ENCODE results near the gene MRPS2.

MRPS2 gene

DNA sequence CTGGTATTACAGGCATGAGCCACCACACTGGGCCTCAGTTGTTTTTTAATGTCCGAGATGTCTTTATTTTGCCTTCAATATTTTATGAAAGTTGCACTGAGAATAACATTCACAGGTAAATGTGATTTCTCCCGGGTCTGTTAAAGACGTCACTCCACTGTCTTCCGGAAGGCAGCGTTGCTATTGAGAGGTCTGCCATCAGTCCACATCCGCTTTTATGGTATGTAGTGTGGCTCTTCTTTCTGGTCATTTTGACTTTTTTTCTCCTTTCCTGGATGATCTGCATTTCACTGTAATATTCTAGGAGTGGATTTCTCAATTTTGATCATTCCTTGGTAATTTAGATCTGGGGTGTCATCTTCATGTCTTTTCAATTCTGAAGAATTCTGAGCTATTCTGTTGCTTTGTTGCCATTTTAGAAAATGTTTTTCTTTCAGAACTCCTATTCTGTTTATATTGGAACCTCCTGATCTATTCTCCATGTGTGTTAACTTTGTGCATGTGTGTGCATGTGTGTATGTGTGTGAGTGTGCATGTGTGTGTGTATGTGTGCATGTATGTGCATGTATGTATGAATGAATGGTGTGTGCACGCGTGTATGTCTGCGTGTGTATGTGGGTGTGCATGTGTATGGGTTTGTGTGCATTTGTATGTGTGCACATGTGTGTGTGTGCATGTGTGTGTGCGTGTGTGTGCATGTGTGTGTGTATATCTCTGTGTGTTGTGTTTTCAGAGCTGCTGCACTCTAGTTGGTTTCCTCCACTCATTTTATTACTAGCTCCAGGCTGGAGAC, 18.9 kb downstream of the MRPS2 start:
- Histone ChIP-seq H3K27me3 (ENCODE audit: control insufficient read depth, insufficient read depth, low read length) (no peaks in the 10 kb centered on the region), H3K27ac (ENCODE audit: low read length) (no peak overlapping the region)
- WGBS (ENCODE audit: insufficient coverage, insufficient read length): no CpG with 5 or more reads among the region's 10 CpGs

DNA sequence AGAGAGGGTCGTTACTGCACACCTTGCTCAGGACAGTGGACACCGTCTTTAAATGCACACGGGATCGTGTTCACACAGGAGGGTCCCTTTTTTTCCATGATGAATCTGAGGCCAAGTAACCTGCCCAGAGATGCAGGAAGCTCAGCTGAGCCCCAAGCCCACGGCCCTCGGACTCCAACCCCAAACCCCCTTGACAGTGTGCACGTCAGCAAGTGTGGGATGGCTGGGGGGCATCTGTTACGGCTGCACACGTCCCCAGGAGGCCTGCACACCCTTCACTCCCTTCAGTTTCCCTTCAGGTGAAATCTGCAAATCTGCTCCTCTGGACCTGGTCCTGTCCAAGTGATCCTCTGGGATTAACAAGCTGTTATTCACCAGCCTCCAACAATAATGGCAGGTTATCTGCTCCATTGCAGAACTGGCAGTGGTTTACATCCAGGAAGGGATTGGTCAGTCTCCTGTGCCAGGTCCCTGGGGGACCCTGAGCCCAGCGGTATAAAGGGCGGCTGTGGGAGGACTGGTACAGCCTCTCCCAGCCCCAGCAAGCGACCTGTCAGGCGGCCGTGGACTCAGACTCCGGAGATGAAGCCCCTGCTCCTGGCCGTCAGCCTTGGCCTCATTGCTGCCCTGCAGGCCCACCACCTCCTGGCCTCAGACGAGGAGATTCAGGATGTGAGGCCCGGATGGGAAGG, 20.6 kb downstream of the MRPS2 start, which contains the start of gene LCN1:
TSS of gene LCN1 (plus strand) at position 525 of the 692 bp plus-strand sequence. CDS start at position 583, 58 bp downstream.
- H3K27me3 ChIP-seq (ENCODE audit: control insufficient read depth, insufficient read depth, low read length): no peaks in the 10 kb centered on the region
- no peak for DNase-seq (ENCODE audit: low read depth, low spot score)
- WGBS (ENCODE audit: insufficient coverage, insufficient read length): no CpG with 5 or more reads among the region's 18 CpGs
- no peak within 1 kb of the TSS for H3K27ac ChIP-seq (ENCODE audit: low read length)
- H3K9me3 ChIP-seq (ENCODE audit: control insufficient read depth, insufficient read depth, low read length): no peaks in the 10 kb centered on the region
- H3K4me3 ChIP-seq (ENCODE audit: low read length): no peak within 1 kb of the TSS
- no peaks in the 10 kb centered on the region for H3K4me1 ChIP-seq (ENCODE audit: control insufficient read depth, insufficient read depth, low read length)
- no peaks in the 10 kb centered on the region for H3K36me3 ChIP-seq (ENCODE audit: control insufficient read depth, insufficient read depth, low read length)

More for the DNA sequence above, 18.9 kb downstream of the MRPS2 start:
- Histone ChIP-seq H3K36me3 (ENCODE audit: control insufficient read depth, insufficient read depth, low read length) (no peaks in the 10 kb centered on the region), H3K4me3 (ENCODE audit: low read length) (no peak overlapping the region), H3K4me1 (ENCODE audit: control insufficient read depth, insufficient read depth, low read length) (no peaks in the 10 kb centered on the region), H3K9me3 (ENCODE audit: control insufficient read depth, insufficient read depth, low read length) (no peaks in the 10 kb centered on the region)
- no peak for DNase-seq (ENCODE audit: low read depth, low spot score)

DNA sequence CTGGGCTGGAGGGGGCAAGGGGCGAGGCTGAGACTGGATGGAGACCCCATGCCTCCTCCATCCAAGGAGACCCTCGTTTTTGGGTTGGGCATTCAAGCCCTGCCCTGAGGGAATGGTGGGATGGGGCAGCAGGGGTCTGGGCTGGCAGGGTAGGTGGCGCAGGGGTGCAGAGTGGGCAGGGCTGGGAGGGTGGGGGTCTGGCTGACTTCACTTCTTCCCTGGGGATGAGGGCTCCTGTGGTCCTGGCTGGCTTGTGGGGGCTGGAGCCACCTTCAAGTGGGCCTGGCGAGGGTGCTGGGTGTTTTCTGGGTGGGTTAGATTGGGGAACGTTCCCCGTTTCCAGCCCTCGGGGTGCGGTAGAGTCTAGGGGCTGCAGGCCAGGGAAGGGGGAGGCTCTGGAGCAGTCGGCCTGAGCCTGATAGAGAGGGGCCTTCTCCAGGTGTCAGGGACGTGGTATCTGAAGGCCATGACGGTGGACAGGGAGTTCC, 21.2 kb downstream of the MRPS2 start:
- Histone ChIP-seq H3K36me3 (ENCODE audit: control insufficient read depth, insufficient read depth, low read length) (no peaks in the 10 kb centered on the region), H3K4me1 (ENCODE audit: control insufficient read depth, insufficient read depth, low read length) (peaks cover under 1% of the 10 kb centered on the region; the same call in 1 of the 2 replicates), H3K27ac (ENCODE audit: low read length) (no peak overlapping the region), H3K4me3 (ENCODE audit: low read length) (no peak overlapping the region), H3K27me3 (ENCODE audit: control insufficient read depth, insufficient read depth, low read length) (no peaks in the 10 kb centered on the region), H3K9me3 (ENCODE audit: control insufficient read depth, insufficient read depth, low read length) (no peaks in the 10 kb centered on the region)
- DNase-seq (ENCODE audit: low read depth, low spot score): no peak
- no CpG with 5 or more reads among the region's 11 CpGs for WGBS (ENCODE audit: insufficient coverage, insufficient read length)

DNA sequence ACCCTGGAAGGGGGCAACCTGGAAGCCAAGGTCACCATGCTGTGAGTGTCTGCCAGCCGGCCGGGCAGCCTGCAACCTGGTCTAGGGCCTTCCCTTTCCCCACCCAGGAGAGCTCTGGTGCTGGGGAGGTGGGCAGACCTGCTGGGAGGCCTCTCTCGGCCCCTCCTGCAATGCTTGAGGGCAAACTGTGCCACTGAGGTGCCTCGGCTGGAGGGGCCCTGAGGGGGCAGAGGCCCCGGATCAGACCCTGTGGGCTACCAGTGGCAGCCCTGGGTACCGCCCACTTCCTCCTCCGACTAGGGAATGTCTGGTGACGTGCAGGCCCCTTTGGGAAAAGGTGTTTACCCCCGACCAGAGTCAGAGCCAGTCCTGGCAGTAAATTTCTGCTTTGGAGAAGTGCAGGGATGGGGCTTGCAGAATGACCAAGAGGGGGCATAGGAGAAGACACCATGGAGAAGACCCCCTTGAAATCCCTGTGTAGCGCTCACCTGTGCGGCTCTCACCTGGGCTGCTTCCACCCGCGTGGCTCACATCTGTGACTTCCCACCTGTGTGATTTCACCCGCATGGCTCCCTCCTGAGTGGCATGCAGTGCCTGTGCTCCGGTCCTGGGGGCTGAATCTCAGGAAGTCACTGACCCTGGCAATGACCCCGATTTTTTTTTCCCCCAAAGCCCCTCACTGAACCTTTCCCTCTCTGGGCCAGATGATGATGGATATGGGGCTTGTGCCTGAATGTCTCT, 21.8 kb downstream of the MRPS2 start:
- H3K4me1 ChIP-seq (ENCODE audit: control insufficient read depth, insufficient read depth, low read length): peaks cover 5% of the 10 kb centered on the region; the same call in 1 of the 2 replicates
- WGBS (ENCODE audit: insufficient coverage, insufficient read length): no CpG with 5 or more reads among the region's 16 CpGs
- H3K36me3 ChIP-seq (ENCODE audit: control insufficient read depth, insufficient read depth, low read length): no peaks in the 10 kb centered on the region
- H3K27me3 ChIP-seq (ENCODE audit: control insufficient read depth, insufficient read depth, low read length): no peaks in the 10 kb centered on the region
- DNase-seq (ENCODE audit: low read depth, low spot score): no peak
- H3K9me3 ChIP-seq (ENCODE audit: control insufficient read depth, insufficient read depth, low read length): no peaks in the 10 kb centered on the region
- no peak overlapping the region for H3K27ac ChIP-seq (ENCODE audit: low read length)
- H3K4me3 ChIP-seq (ENCODE audit: low read length): no peak overlapping the region

DNA sequence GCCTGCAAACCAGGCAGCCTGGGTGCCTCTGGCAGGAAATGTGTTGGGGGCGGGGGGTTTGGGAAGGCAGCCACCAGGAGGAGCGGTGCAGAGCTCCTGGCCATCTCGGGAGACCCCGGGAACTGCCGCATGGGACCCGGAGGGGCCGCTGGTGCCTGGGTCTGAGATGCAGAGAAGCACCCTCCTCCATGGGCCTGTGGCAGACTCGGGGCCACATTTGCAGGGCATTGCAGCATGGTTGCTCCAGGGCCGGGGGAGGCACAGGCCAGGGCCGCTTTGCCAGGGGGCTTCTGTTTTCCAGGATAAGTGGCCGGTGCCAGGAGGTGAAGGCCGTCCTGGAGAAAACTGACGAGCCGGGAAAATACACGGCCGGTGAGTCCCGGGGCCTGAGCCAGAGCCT, 22.4 kb downstream of the MRPS2 start:
- no peak for DNase-seq (ENCODE audit: low read depth, low spot score)
- H3K27ac ChIP-seq (ENCODE audit: low read length): no peak overlapping the region
- H3K36me3 ChIP-seq (ENCODE audit: control insufficient read depth, insufficient read depth, low read length): no peaks in the 10 kb centered on the region
- H3K4me3 ChIP-seq (ENCODE audit: low read length): no peak overlapping the region
- no CpG with 5 or more reads among the region's 17 CpGs for WGBS (ENCODE audit: insufficient coverage, insufficient read length)
- H3K4me1 ChIP-seq (ENCODE audit: control insufficient read depth, insufficient read depth, low read length): peaks cover 5% of the 10 kb centered on the region; the same call in 1 of the 2 replicates
- H3K27me3 ChIP-seq (ENCODE audit: control insufficient read depth, insufficient read depth, low read length): no peaks in the 10 kb centered on the region
- H3K9me3 ChIP-seq (ENCODE audit: control insufficient read depth, insufficient read depth, low read length): no peaks in the 10 kb centered on the region

DNA sequence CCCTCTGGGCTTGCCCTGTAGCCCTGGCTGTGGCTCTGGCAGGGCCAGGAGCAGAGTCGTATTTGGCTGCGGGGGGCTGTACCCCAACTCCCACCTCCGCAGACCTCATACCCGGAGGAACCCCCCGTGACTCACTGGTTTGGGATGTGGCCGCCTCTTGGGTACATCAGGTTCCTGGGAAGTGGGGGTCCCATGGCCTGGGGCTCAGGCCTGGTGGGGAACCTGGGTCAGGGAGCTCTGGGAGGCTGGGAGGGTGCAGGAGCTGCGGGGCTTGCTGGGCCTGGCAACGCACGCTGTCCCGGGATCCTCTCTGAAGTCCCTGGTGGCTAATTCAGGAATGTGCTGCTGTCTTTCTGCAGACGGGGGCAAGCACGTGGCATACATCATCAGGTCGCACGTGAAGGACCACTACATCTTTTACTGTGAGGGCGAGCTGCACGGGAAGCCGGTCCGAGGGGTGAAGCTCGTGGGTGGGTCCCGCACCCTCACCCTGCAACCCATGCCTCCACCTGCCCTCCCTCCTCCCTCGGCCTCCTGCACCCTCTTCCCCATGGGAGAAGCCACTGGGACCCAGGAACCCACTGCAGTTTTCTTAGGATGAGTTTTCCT, 23.1 kb downstream of the MRPS2 start:
- Histone ChIP-seq H3K4me3 (ENCODE audit: low read length) (no peak overlapping the region), H3K36me3 (ENCODE audit: control insufficient read depth, insufficient read depth, low read length) (no peaks in the 10 kb centered on the region), H3K4me1 (ENCODE audit: control insufficient read depth, insufficient read depth, low read length) (peaks cover 5% of the 10 kb centered on the region; the same call in 1 of the 2 replicates), H3K27ac (ENCODE audit: low read length) (no peak overlapping the region), H3K9me3 (ENCODE audit: control insufficient read depth, insufficient read depth, low read length) (no peaks in the 10 kb centered on the region), H3K27me3 (ENCODE audit: control insufficient read depth, insufficient read depth, low read length) (no peaks in the 10 kb centered on the region)
- no CpG with 5 or more reads among the region's 21 CpGs for WGBS (ENCODE audit: insufficient coverage, insufficient read length)
- no peak for DNase-seq (ENCODE audit: low read depth, low spot score)

DNA sequence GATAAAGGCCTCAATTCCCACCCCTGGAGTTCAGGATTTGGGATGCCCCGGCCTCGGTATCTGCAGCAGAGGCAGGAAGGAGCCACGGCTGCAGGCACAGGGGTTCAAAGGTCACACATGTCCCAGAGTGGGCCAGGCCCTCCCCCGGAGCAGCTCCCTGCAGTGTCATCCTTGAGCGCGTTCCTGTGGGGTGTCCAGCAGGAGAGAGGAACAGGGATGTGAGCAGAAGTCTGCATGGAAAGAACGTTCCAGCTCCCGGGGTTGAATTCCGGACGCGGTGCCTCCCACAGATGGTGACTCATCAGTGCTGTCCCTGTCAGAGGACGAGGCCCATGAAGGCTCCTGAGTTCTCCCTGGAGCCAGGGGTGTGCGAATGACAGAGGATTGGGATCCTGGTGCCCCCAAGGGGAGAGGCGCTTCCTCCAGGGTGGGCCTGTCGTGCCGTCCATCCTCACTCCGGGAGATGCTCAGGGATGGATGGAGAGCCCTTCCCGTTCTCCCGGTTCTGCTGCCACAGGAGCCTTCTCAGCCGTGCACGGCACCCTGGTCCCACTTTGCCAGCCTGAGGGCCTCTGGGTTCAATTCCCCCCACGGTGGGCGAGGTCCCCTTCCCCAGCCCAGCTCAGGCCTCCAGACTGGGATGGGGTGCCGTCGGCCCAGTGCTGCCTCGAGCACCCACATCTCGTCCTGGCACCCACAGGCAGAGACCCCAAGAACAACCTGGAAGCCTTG, 23.8 kb downstream of the MRPS2 start:
- H3K36me3 ChIP-seq (ENCODE audit: control insufficient read depth, insufficient read depth, low read length): no peaks in the 10 kb centered on the region

DNA sequence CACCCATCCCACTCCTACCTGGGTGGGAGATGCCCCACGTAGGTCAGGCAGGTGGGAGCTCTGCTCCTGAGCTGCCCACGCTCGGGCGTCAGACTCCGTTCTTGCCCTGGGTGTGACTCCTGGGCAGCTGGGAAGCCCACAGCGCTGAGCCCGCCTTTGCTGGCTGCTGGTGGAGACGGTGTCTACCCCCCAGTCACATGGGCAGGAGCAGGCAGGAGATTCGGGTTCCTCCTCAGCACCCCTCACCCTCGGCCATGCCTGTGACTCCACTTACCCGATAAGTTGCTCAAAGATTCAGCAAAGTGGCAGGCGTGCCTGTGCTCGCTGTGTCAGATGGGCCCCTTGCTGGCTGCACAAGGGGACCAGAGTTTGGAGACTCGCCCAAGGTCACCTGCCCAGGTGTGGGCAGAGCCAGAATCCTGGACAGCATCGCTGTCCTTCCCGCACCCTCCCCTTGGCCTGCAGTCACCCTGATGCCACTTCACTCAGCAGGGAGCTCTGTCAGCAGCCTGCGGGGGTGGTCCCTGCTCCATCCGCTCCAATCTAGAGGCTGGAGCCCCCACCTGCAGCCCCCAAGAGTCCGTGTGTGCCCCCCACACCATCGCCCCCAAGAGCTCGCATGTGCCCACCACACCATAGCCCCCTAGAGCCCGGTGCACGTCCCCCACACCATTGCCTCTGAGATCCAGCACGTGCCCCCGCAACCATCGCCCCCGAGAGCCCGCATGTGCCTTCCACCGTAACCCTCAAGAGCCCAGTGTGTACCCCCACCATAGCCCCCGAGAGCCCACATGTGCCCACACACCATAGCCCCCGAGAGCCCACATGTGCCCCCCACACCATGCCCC, 25.0 kb downstream of the MRPS2 start:
- no peak for DNase-seq (ENCODE audit: low read depth, low spot score)
- Histone ChIP-seq H3K9me3 (ENCODE audit: control insufficient read depth, insufficient read depth, low read length) (no peaks in the 10 kb centered on the region), H3K27ac (ENCODE audit: low read length) (no peak overlapping the region), H3K4me1 (ENCODE audit: control insufficient read depth, insufficient read depth, low read length) (peaks cover 5% of the 10 kb centered on the region; the same call in 1 of the 2 replicates), H3K36me3 (ENCODE audit: control insufficient read depth, insufficient read depth, low read length) (no peaks in the 10 kb centered on the region), H3K27me3 (ENCODE audit: control insufficient read depth, insufficient read depth, low read length) (no peaks in the 10 kb centered on the region), H3K4me3 (ENCODE audit: low read length) (no peak overlapping the region)
- WGBS (ENCODE audit: insufficient coverage, insufficient read length): no CpG with 5 or more reads among the region's 31 CpGs

More for the DNA sequence above, 23.8 kb downstream of the MRPS2 start:
- no CpG with 5 or more reads among the region's 27 CpGs for WGBS (ENCODE audit: insufficient coverage, insufficient read length)
- H3K4me3 ChIP-seq (ENCODE audit: low read length): no peak overlapping the region
- DNase-seq (ENCODE audit: low read depth, low spot score): no peak
- no peaks in the 10 kb centered on the region for H3K27me3 ChIP-seq (ENCODE audit: control insufficient read depth, insufficient read depth, low read length)
- no peaks in the 10 kb centered on the region for H3K9me3 ChIP-seq (ENCODE audit: control insufficient read depth, insufficient read depth, low read length)
- H3K27ac ChIP-seq (ENCODE audit: low read length): no peak overlapping the region
- H3K4me1 ChIP-seq (ENCODE audit: control insufficient read depth, insufficient read depth, low read length): peaks cover 5% of the 10 kb centered on the region; the same call in 1 of the 2 replicates
